Left ventricle myocardium superior (tissue), 1 donor: ENCODE data around the gene GRM5. TPM values are rescaled to one million over a fixed set of nuclear protein-coding genes. Genes with fewer than 3 reads are reported as not detected.
"Not testable (repeated sequence)": the region's sequence is repeated elsewhere in the genome, so short reads cannot be mapped to it uniquely, and the experiment has no call there.

Experiments used
- ATAC-seq: fragments of 200-7000 bp; cut with Tn5 transposase; one replicate; pipeline ENCODE4 v1.9.1; 2020; ENCODE audit warnings: mild to moderate bottlenecking, moderate library complexity
- DNase-seq: peaks from one replicate; pipeline ENCODE4 v3.0.0-alpha.2; 2020
- intact Hi-C: fragments of 100-400 bp; cut with micrococcal nuclease; formaldehyde crosslinking; loops from one replicate; pipeline ENCODE4 v1.11.0; 2022
- total RNA-seq: library from RNA; stranded (reverse); fragmentation: NEBNext Ultra II Directional; extraction: Animal tissue kit (Norgen Biotek cat#: 25700); gene quantifications from one replicate; pipeline ENCODE4 v1.2.1, GENCODE V29; 2021
- donor health status: DM: no; HTN: yes; CAD: no; lungs with severe emphysema.

GRM5 gene
- total RNA-seq, 1 donor from 2014 or later: not detected

DNA sequence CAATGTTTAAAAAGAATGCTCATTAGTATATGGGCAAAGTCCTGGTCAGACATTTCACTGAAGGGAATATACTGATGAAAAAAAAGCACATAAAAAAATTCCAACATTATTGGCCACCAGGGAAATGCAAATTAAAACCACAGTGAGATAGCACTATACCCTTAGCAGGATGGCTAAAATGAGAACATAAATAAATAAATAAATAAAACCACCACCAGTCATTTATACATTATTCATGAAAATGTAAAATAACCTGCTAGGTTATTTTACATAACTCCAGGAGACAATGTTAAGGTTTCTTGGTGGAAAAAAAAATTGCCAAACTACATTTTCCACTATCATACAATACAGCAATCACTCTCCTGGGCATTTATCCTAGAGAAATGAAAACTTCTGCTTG, 64.9 kb downstream of the GRM5 start:
- ATAC-seq, intact Hi-C loops, DNase-seq: not testable (repeated sequence)

DNA sequence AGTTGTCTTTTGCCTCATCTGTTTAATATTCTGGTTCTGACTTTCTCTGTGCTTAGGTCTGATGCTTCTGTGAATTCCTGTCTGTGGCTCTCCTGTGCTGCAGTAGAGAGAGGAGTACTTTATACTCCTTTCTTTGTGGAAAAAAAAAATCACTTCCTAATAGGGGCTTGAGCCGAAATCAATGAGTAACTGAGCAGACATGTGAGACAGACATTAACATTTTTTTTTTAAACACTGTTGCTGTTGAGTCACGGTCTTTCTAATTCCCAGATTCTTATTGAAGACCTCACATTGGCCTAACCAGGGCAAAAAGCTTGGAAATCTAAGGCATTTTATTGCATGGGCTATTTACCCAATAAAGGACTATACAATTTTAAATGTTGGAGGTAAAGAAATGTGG, 86.1 kb downstream of the GRM5 start:
- DNase-seq: no peak
- intact Hi-C loops: no loop called here
- no peak for ATAC-seq

DNA sequence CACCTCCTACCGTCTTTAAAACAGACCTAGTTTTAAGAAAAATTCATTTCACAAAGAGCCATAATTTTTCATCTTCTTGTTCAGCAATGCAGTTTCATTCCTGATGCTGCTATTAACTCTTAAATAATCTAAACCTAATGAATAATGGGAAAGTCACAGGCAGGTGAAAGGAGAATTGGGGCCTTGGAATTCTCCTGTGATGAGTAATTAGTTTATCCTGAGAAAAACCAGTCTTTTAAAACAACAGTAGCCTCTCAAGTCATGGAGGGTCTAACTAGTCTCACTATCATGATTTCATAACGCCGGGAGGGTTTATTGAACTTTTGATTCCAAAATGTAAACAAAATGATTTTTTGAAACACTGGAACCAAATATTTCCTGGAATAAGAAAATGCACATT, 86.8 kb downstream of the GRM5 start:
- DNase-seq, ATAC-seq, intact Hi-C loops: not testable (repeated sequence)

DNA sequence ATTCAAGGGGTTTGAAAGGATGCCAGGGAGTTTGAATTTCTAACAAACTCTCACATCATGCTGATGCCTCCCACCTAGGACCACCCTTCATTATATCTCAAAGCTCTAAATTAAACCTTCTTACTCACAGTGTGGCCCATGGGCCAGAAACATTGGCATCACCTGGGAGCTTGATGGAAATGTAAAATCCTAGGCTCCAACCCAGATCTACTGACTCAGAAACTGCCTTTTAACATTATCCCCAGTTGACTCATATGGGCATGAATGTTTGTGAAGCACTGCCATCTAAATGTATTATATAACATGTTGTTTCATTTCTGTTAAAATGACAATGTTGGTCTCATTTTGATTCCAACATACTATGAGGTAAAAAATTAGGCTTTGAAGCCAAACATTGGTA, 90.3 kb downstream of the GRM5 start:
- intact Hi-C loops, ATAC-seq, DNase-seq: not testable (repeated sequence)

DNA sequence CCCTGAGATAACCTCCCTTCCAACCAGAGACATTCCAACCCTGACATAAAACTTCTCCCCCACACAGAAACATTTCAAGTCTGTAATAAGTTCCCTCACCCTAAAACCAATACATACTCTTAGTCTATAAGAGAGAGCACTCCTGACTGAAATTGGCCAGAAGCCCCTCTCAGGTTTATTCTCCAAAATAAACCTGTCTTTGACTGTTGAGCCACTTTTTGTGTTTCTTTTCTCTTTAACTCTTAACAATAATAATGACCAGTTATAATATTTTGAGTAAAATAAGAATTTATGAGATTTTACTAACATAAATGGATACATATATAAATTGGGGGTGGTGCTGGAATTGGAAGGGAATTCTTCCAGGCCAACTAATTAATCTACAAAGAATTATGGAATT, 93.6 kb downstream of the GRM5 start:
- DNase-seq: no peak
- intact Hi-C loops: no loop called here

DNA sequence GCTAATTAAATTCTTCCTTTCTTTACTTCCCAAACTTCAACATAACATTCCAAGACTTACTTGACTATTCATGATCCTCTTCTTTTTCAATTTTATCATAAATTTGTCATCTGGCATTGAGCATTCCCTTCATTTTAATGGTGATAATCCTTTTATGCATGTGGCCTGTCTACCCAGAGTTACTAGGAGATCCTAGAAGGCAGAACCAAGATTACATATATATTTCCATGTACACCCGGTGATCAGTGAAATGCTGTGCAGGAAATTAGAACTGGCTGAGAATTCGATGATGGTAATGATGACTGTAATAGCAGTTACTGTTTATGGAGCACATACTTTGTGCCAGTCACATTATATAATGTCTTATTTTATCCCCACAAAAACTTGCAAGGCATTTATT, 104.2 kb downstream of the GRM5 start:
- DNase-seq, intact Hi-C loops, ATAC-seq: not testable (repeated sequence)

More for the DNA sequence above, 93.6 kb downstream of the GRM5 start:
- no peak for ATAC-seq

DNA sequence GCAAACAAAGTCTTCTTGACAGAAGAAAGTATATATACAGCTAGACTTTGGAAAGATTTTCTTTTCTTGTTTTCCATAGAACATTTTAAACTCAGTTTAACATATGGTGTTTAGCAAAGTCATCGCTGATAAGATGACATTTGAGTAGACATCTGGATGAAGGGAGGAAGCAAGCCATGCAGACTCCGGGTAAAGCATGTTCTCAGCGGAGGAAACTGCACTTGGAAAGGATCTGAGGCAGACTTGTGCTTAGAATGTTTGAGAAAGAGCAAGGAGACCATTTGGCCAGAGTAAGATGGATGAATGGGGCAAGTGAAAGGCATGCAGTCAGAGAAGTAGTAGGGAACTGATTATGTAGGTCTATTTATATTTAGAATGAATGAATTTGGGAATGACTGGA, 105.9 kb downstream of the GRM5 start:
- ATAC-seq, intact Hi-C loops, DNase-seq: not testable (repeated sequence)

DNA sequence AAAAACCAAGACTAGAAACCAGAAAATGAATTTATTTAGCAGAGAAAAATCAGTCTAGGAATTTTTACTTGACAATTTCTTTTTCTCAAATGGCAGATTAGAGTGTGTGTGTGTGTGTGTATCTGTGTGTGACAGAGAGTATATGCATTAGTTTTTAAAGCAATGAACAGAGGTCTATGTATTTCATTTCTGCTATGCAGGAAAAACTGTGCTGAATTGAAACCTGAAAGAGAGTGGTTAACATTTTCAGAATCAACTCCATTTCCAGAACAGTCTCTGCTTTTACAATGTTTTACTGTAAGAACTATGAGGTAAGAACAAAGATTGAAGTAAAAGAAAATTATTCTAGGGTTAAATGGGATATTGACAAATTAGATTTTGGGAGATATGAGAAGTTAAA, 114.8 kb downstream of the GRM5 start:
- no peak for ATAC-seq
- no peak for DNase-seq
- intact Hi-C loops: no loop called here

DNA sequence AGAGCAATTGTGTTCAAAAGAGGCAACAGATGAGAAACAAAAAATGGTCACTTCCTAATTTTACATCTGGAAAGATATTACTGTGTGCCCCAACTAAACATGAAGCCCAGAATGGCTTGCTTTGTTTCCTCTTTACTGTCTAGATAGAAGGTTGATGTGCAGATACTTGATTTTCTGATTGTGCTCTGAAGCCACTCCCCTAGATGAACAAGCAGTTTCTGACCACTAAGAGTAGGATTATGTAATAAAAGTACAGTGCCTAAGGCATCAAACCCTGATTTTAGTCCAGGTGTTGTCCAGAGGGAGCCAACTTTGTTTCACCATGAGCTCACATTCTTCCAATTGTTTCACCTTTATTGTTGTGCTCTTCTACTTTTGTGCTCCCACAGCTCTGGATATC, 116.9 kb downstream of the GRM5 start:
- ATAC-seq, DNase-seq, intact Hi-C loops: not testable (repeated sequence)

DNA sequence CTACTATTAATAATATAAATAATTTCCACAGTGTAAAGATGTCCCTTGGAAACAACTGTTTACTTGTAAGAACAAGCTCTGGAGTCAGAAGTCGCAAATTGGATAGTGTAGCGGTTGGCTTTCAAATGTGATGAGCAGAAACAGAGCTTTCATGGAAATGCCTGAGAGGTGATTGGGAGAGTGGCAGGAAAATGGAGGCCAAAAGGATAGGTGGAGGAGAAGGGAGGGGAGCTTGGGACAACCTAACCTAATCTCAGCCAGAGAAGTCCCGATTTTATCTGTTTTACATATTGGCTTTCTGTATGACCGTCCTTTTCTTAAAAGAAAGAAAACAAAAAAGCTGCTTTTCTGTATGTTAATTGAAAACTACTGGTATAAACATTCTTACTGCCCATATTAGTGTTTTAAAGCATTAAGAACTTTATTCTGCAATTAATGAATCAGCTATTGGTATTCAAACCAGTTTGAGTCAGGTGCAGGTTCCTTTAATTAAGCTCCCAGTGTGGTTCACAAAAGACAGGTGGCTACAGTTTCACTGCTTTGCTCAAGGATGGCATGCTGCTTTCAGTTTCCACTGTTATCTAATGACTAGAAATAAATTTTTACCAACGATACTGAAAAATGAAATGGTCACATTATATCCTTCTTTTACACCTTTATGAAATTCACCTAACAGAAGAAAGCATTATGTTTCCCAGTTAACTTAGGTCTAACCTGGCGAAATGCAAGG, 117.8 kb downstream of the GRM5 start:
- ATAC-seq, DNase-seq, intact Hi-C loops: not testable (repeated sequence)

DNA sequence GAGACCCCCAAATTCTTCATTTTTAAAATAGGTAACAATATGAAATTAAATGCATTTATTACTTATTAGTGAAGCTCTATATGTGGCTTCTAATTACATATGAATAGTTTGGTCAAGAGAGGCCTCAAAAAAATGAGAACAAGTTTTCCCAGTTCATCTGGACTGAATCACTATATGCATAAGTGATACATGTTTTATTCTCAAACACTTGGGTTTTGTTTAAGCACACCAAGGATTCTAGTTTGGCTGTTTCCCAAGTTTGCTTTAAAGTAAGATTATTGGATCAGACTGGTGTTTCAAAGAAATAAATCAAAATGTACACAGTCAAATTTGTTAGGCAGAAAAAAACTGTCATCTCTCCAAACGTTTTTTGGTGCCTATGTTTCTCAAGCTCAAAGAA, 136.1 kb downstream of the GRM5 start:
- ATAC-seq, DNase-seq, intact Hi-C loops: not testable (repeated sequence)

DNA sequence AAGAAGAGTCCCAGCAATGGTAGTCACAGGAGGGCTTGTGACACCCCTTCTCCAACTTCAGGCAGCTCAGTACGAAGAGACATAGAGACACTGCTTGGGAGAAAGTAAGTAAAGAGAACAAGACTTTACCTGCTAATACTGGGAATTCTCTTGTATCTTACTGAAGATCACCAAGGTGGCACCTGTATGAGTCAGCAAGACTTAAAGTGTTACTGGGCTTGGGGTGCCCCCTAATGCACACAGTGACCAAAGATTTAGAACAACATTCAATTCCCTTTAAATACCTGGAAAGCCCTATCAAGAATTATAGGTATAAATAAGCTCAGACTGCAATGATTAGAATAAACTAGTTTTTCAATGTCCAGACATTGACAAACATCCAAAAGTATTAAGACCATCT, 148.7 kb downstream of the GRM5 start:
- DNase-seq, intact Hi-C loops, ATAC-seq: not testable (repeated sequence)

DNA sequence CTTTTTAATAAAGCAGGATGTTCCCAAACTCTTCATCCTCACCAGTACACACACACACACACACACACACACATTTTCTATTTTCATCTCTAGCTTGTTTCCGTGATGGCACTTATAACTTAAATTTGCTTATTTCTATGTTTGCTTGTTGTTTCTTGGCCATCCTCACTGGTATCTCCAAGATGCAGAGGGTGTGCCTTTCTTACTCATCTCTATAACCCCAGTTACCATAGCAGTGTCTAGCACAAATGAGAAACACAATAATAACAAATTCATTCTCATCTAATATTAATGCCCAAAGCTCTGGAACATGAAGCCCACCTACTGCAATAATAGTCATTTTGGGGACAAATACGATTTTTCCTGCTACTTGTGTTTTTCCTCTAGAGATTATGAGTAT, 156.3 kb downstream of the GRM5 start:
- intact Hi-C loops: no loop called here
- ATAC-seq: no peak
- no peak for DNase-seq

DNA sequence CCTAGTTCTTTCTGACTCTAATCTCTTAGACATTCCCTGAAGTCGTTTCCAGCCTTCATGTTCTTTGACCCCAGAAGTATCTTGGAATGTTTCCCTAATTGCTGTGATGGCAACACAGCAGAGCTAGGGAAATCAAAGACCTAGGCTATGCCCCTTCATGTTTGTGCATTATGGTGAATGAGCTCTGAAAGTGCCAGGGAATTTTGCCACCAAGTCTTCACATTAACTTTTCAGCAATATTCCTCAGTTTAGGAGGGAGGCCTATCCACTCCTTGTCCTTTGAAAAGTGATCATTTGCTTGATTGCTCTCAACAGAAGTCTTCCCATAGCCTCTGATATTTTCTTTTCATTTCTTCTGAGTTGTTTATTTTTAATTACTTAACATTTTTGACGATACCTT, 164.3 kb downstream of the GRM5 start:
- intact Hi-C loops, DNase-seq, ATAC-seq: not testable (repeated sequence)

DNA sequence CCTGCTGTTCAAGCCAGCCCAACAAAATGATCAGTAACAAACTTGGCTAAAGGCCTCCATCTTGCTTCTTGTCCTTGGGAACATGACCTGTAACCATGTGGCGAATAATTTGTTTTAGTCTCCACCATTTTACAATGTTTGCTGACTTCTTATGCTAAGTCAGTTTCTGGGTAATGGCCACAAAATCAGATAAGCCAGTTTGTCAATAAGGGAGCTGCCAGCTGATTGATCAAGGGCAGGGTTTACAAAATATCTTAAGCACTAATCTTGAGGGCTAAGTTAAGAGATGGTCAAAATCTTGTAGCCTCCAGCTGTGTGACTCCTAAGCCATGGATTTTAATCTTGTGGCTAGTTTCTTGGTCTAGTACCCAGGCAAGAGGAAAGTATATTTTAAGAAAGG, 176.9 kb downstream of the GRM5 start:
- intact Hi-C loops, ATAC-seq, DNase-seq: not testable (repeated sequence)

DNA sequence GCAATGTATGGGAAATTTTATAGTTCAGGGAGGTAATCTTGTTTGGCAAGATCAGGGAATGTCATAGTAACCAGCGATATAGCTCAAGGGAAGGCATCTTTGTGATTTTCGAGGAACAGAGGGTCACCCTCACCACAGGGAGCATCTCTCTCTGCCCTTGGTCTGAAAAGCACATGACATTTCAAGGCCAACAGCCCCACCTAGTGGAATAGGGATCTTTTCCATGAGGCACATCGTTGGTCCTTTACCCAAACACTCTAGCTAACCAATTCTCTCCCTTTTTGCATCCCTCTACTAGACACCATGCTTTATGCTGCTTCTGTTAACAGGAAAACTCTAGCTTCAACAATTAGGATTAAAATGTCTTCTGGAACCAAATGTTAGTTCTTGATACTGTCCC, 179.0 kb downstream of the GRM5 start:
- ATAC-seq (no peak), DNase-seq (no peak)
- intact Hi-C loops: no loop called here

DNA sequence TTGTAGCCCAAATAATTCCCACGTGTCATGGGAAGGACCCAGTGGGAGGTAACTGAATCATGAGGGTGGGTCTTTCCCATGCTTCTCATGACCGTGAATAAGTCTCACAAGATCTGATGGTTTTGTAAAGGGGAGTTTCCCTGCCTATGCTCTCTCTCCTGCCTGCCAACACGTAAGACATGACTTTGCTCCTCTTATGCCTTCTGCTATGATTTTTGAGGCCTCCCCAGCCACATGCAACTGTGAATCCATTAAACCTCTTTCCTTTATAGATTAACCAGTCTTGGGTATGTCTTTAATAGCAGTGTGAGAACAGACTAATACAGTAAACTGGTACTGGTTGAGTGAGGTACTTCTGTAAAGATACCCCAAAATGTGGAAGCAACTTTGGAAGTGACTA, 183.0 kb downstream of the GRM5 start:
- DNase-seq, ATAC-seq, intact Hi-C loops: not testable (repeated sequence)

DNA sequence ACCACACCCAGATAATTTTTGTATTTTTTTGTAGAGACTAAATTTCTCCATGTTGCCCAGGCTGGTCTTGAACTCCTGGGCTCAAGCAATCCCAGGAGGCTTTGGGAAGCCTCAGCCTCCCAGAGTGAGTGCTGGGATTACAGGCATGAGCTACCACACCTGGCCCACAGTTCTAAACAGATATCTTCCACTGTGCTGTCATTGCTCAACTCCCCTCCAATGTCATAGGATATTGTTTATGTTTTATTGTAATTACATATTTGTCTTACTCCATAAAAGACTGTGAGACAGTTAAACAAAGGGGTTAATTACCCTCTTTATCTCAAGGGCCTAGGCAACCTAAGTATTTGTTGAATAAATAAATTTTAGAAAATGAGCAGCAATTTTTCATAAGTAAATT, 204.2 kb downstream of the GRM5 start:
- ATAC-seq: no peak
- intact Hi-C loops: no loop called here
- no peak for DNase-seq

DNA sequence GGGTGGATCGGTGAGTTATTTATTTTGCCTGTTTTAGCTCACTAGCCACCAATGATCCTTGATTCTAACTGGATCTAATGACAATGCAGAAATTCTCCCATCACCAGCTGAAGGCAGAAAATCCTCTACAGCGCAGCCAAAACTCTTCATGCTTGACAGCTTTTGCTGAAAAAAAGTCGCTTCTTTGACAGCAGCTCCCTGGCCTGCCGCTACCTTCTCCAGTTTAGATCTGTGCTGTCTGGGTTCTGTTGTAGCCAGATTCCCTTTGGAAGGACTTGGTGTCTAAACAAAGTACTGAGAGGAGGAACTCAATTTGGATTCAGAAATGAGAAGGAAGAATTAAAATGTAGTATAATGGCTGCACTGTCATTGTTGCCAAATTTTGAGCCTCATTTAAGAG, 205.4 kb downstream of the GRM5 start:
- DNase-seq, ATAC-seq, intact Hi-C loops: not testable (repeated sequence)

DNA sequence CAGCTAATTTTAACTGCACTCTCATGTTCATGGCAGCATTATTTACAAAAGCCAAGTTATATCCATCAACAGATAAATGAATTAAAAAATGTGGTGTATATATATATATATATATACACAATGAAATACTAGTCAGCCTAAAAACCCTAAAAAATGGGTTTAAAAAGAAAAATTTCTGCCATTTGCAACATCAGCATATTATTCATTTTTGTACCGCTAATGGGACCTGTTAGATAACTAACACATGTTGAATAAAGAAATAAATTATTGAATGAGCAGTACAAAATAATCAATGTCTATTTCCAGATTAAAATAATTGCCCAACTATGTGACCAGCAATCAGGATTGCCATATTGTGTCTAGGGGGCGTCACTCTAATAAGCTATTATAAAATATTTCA, 211.8 kb downstream of the GRM5 start:
- DNase-seq, ATAC-seq, intact Hi-C loops: not testable (repeated sequence)

DNA sequence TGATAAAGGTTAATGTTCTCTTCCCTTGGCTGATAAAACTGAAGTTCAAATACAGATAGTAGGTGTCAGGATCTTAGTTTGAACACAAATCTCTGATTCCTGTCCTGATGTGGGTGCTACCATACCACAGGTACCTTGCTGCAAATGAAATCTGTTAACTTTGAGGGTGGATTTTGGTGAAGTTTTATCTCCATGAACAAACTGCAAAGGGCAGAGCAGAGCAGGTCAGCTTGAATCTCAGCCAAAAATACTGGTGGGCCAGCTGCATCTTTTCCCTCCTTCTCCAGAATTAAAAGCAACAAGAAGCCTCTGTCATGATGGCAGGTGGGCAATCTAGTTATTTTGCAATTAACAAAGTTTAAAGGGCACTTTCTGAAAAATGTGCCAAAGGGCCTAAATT, 214.2 kb downstream of the GRM5 start:
- intact Hi-C loops, DNase-seq, ATAC-seq: not testable (repeated sequence)
